ENCODE results near the gene RPH3AL.
"Not testable (repeated sequence)": the region's sequence is repeated elsewhere in the genome, so short reads cannot be mapped to it uniquely, and the experiment has no call there.

RPH3AL gene

GRCh38 chr17:260944-261343 is 91.7 kb downstream of the RPH3AL start:
- DNase-seq (ENCODE audit: low spot score), result no peak

- no peak for DNase-seq (ENCODE audit: low spot score)
These were observed 92.4 kb downstream of the RPH3AL start for GRCh38 chr17:260031-260791.

- DNase-seq (ENCODE audit: low spot score), result no peak
These were observed 93.1 kb downstream of the RPH3AL start for GRCh38 chr17:259341-259976.

GRCh38 chr17:258906-259305 is 93.7 kb downstream of the RPH3AL start:
- DNase-seq (ENCODE audit: low spot score), result no peak

GRCh38 chr17:258045-258734 is 94.4 kb downstream of the RPH3AL start:
- no peak for DNase-seq (ENCODE audit: low spot score)

- no peak for DNase-seq (ENCODE audit: low spot score)
These were observed 99.3 kb downstream of the RPH3AL start for GRCh38 chr17:253091-253846.

- no peak for DNase-seq (ENCODE audit: low spot score)
These were observed 100.2 kb downstream of the RPH3AL start for GRCh38 chr17:252456-252855.

GRCh38 chr17:251531-251930 is 101.1 kb downstream of the RPH3AL start:
- DNase-seq (ENCODE audit: low spot score), result no peak

- DNase-seq (ENCODE audit: low spot score), result no peak
These were observed 101.9 kb downstream of the RPH3AL start for GRCh38 chr17:250487-251300.

GRCh38 chr17:249236-249993 is 103.2 kb downstream of the RPH3AL start:
- DNase-seq (ENCODE audit: low spot score), result no peak

- DNase-seq (ENCODE audit: low spot score), result no peak
These were observed 104.0 kb downstream of the RPH3AL start for GRCh38 chr17:248337-249235.

GRCh38 chr17:247767-248166 is 104.8 kb downstream of the RPH3AL start:
- DNase-seq (ENCODE audit: low spot score), result no peak

- no peak for DNase-seq (ENCODE audit: low spot score)
These were observed 105.7 kb downstream of the RPH3AL start for GRCh38 chr17:246851-247421.

GRCh38 chr17:246226-246625 is 106.4 kb downstream of the RPH3AL start:
- DNase-seq (ENCODE audit: low spot score), result no peak

- no peak for DNase-seq (ENCODE audit: low spot score)
These were observed 107.0 kb downstream of the RPH3AL start for GRCh38 chr17:245611-246010.

- no peak for DNase-seq (ENCODE audit: low spot score)
These were observed 107.6 kb downstream of the RPH3AL start for GRCh38 chr17:245020-245419.

GRCh38 chr17:243924-244323 is 108.7 kb downstream of the RPH3AL start:
- not testable (repeated sequence) for DNase-seq (ENCODE audit: low spot score)

- no peak for DNase-seq (ENCODE audit: low spot score)
These were observed 113.7 kb downstream of the RPH3AL start for GRCh38 chr17:238964-239259.

Measured in NAMALWA (cell line).